SKM-1 treated with dmso at 0.1 percent for 144 hours (cell line): ENCODE data around the gene IER5.

Source experiments
- DNase-seq: peaks from one replicate; lab custom pipeline; 2025; ENCODE audit not compliant: unreplicated experiment; lab: John Stamatoyannopoulos, UW

IER5 gene

GRCh38 chr1:181133969-181134418, 45.5 kb downstream of the IER5 start:
- no peak for DNase-seq

GRCh38 chr1:181134543-181135436, 46.3 kb downstream of the IER5 start:
- DNase-seq: peak; percentile 84

GRCh38 chr1:181135437-181135731, 46.9 kb downstream of the IER5 start:
- no peak for DNase-seq

- peak; percentile 62 for DNase-seq
Observed at GRCh38 chr1:181135815-181136737, 47.6 kb downstream of the IER5 start.

- DNase-seq: no peak
Observed at GRCh38 chr1:181136738-181137122, 48.2 kb downstream of the IER5 start.

- DNase-seq: no peak
Observed at GRCh38 chr1:181137217-181137743, 48.8 kb downstream of the IER5 start.

- no peak for DNase-seq
Observed at GRCh38 chr1:181139631-181140061, 51.1 kb downstream of the IER5 start.

GRCh38 chr1:181140398-181140797, 51.9 kb downstream of the IER5 start:
- no peak for DNase-seq

- no peak for DNase-seq
Observed at GRCh38 chr1:181140891-181141290, 52.4 kb downstream of the IER5 start.

- peak; percentile 45 for DNase-seq
Observed at GRCh38 chr1:181141431-181141910, 53.0 kb downstream of the IER5 start.
